AG04450 (cell line): Measurements from ENCODE around the gene RBM19. TPM values are rescaled to one million over a fixed set of nuclear protein-coding genes. Genes with fewer than 3 reads are reported as not detected.

Experiments
- CTCF ChIA-PET: fragments of 300-600, 350-600 bp; formaldehyde crosslinking; extraction: SDS; loops from one replicate; lab custom pipeline; 2022; ENCODE audit warnings: antibody characterized with exemption, inconsistent platforms; lab: Charles Lee
- POLR2A ChIA-PET: fragments of 350-600 bp; formaldehyde crosslinking; extraction: SDS; loops from one replicate; lab custom pipeline; 2021; ENCODE audit warnings: antibody characterized with exemption, inconsistent platforms; lab: Yijun Ruan, JAX
- DNase-seq: peaks from one replicate; pipeline ENCODE4 v3.0.0-alpha.2; 2011; ENCODE audit warnings: low read depth, low spot score
- H3K27ac ChIP-seq: one replicate; pipeline ENCODE4 v1.5.1; 2012; ENCODE audit warnings: low read depth, low read length, control low read depth
- H3K27me3 ChIP-seq: one replicate; pipeline ENCODE4 v1.6.0; 2012; ENCODE audit warnings: low read length; ENCODE audit not compliant: control insufficient read depth, insufficient read depth
- H3K4me3 ChIP-seq: 2 replicates; pipeline ENCODE4 v1.5.1; 2011; ENCODE audit warnings: mild to moderate bottlenecking, low read depth, low read length, control low read depth
- H3K9me3 ChIP-seq: 2 replicates; pipeline ENCODE4 v1.5.1; 2012; ENCODE audit warnings: low read length; ENCODE audit not compliant: control insufficient read depth, insufficient read depth
- CTCF ChIP-seq: IDR thresholded peaks from 2 replicates; pipeline ENCODE4 v1.5.1; 2011; ENCODE audit warnings: low read depth, low read length, control low read depth, inconsistent platforms
- polyA plus RNA-seq: library from polyadenylated mRNA; depleted of rRNA; stranded (reverse); fragments of >200 nt; gene quantifications from 2 replicates; pipeline ENCODE4 v1.2.3, GENCODE V29; 2011

RBM19 gene
- polyA plus RNA-seq, 1 experiment: 10.6 TPM

GRCh38 chr12:113852264-113852663 lies 113.9 kb downstream of the RBM19 start:
- POLR2A ChIA-PET: no interaction called here

GRCh38 chr12:113850309-113851056 lies 115.6 kb downstream of the RBM19 start:
- POLR2A ChIA-PET: no interaction called here
- no peak for DNase-seq
- TF ChIP-seq CTCF: no peak
- Histone ChIP-seq H3K27me3 (no peaks in the 10 kb centered on the region), H3K27ac (no peak overlapping the region), H3K4me3 (no peak overlapping the region), H3K9me3 (no peaks in the 10 kb centered on the region)
- CTCF ChIA-PET: interaction anchor here (1.4 kb wide), 1 partner anchor 13 kb away, joined by 4 read pairs; no protein-coding TSS in a partner anchor

More at GRCh38 chr12:113852264-113852663, 113.9 kb downstream of the RBM19 start:
- CTCF ChIA-PET: no interaction called here
- Histone ChIP-seq H3K4me3 (no peak overlapping the region), H3K9me3 (no peaks in the 10 kb centered on the region), H3K27ac (no peak overlapping the region), H3K27me3 (no peaks in the 10 kb centered on the region)
- DNase-seq: no peak
- no peak for TF ChIP-seq CTCF

DNA sequence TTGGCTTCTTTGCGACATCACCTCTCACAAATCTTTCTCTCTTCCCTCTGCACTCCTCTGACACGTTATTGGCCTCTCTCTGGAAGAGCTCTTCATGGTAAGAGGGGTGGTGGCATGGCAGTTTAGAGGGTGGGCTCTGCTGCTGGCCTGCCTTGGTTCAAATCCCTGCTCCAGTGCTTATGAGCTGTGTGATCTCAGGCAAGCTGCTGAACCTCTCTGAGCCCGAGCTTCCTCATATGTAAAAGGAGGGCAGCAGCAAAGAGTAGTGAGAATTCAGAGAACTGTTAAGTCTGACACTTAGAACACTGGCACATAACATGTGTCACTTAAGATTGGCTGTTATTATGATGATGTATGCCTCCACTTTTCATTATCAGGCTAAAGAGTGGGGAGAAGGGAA lies 118.3 kb downstream of the RBM19 start:
- no peaks in the 10 kb centered on the region for H3K27me3 ChIP-seq
- CTCF ChIA-PET: interaction anchor here (0.7 to 0.8 kb wide), 2 partner anchors 12 to 119 kb away, joined by 3 read pairs; no protein-coding TSS in a partner anchor
- TF ChIP-seq CTCF: no peak
- DNase-seq: no peak
- POLR2A ChIA-PET: no interaction called here
- H3K4me3 ChIP-seq: no peak overlapping the region
- H3K9me3 ChIP-seq: no peaks in the 10 kb centered on the region; the same call in 1 of the 2 replicates
- H3K27ac ChIP-seq: no peak overlapping the region

- Histone ChIP-seq H3K9me3 (no peaks in the 10 kb centered on the region; the same call in 1 of the 2 replicates), H3K4me3 (no peak overlapping the region), H3K27me3 (no peaks in the 10 kb centered on the region), H3K27ac (no peak overlapping the region)
- TF ChIP-seq CTCF: no peak
- ChIA-PET POLR2A (no interaction called here), CTCF (interaction anchor here (0.7 kb wide), 1 partner anchor 120 kb away, joined by 3 read pairs; no protein-coding TSS in a partner anchor)
- no peak for DNase-seq
Observed at GRCh38 chr12:113846883-113847755, 119.0 kb downstream of the RBM19 start.
